Measurements from ENCODE around the gene COBL.

The COBL gene

DNA sequence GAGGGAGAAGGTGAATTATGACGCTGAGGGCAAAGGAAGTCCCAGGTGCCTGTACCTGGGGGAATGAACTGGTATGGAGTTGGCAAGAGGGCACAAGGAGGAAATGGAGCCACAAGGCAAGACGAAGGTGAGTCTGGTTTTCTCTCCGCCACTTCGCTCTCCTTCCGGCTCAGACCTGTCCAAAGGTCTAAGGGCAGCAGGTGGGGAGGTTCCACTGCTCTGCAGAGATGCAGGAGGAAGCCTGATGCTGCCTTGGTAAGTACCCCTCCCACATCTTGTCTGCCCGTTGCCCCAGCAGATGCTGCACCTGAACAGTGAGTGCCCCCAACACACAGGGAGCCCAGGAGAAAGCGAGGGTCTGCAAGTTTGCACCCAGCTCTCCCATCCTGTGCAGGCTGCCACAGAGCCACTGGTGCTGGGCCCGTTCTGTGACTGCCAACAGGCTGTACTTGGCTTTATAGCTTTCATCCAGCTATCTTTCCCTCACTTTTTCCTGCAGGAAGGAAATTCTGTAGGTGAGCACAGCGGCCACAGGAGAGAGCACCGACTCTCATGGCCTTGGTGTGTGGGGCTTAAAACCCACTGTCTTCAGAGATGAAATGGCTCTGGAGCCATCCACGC, 235.2 kb downstream of the COBL start:
- no peak overlapping the region for H3K4me3 ChIP-seq (ENCODE audit: low read depth, low read length)
- TF ChIP-seq, protein P1, sequence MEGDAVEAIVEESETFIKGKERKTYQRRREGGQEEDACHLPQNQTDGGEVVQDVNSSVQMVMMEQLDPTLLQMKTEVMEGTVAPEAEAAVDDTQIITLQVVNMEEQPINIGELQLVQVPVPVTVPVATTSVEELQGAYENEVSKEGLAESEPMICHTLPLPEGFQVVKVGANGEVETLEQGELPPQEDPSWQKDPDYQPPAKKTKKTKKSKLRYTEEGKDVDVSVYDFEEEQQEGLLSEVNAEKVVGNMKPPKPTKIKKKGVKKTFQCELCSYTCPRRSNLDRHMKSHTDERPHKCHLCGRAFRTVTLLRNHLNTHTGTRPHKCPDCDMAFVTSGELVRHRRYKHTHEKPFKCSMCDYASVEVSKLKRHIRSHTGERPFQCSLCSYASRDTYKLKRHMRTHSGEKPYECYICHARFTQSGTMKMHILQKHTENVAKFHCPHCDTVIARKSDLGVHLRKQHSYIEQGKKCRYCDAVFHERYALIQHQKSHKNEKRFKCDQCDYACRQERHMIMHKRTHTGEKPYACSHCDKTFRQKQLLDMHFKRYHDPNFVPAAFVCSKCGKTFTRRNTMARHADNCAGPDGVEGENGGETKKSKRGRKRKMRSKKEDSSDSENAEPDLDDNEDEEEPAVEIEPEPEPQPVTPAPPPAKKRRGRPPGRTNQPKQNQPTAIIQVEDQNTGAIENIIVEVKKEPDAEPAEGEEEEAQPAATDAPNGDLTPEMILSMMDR (IDR thresholded peaks at IDR 0.05; ENCODE audit: low read depth, low read length), result no peak

DNA sequence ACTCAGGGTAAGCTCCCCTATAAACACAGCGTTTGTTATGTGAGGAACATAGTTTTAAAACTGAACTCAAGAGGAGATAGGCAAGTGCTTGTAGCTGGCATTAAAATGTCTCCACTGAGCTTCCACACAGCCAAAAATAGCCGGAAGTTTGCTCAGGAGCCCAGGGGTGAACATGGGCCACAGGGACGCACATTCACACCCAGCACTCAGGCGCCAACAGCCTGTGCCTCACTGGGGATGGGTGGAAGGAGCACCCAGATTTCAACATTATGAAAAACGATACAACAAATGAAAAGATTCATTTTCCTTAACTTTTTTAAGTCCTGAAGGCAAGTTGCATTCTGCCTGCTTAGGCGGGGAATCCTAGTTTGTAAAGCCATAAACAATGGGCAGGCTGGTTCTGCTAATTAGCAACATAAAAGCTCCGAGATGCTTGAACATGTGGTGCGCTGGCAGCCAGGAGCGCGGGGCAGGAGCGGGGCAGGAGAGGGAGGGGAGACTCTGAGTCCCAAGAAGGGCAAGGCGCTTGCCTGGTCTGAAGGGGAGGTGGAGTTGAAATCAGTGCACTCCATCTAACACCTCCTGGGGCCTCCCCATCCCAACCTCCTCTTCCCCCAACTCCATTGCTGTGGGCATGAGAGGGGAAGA, 235.9 kb downstream of the COBL start:
- TF ChIP-seq, protein P1 (IDR thresholded peaks at IDR 0.05; ENCODE audit: low read depth, low read length), result no peak
- H3K4me3 ChIP-seq (ENCODE audit: low read depth, low read length), result no peak overlapping the region

DNA sequence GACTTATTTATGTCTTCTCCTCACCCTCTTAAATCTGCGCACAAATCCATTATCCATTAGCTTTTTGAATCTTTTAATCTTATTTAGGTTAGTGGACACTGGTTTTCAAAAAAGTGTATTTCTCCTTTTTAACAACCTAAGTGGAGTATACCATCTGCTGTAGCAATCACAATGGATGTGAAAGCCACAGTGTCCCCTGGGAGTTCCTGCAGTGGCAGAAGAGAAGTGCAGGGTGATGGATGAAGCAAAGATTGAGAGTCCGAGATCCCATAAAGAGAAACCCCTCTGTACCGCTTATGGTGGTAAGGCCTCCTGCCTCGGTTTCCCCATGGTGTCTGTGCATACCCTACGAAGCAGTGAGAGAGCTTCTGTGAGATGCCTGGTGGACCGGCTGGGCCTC, 236.4 kb downstream of the COBL start:
- TF ChIP-seq, protein P1 (IDR thresholded peaks at IDR 0.05; ENCODE audit: low read depth, low read length), result no peak
- no peak overlapping the region for H3K4me3 ChIP-seq (ENCODE audit: low read depth, low read length)

DNA sequence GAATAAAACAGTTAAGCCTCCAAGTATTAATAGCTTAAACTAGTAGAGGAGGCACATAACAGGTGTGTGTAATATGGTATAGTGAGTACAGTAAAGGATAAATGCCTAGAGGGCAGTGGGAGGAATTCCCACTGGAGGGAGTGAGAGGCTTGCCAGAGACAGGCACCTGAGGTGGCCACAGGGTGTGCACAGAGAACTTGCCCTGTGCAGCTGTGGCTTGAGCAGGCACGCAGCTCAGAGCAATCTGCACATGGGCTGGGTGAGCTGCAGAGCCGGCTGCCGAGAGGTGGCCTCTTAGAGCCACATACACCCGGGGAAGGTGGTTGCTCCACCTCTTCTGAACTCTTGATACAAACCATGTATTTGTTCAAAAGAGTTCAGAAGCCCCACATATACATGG, 237.1 kb downstream of the COBL start:
- TF ChIP-seq, protein P1 (IDR thresholded peaks at IDR 0.05; ENCODE audit: low read depth, low read length), result no peak
- no peak overlapping the region for H3K4me3 ChIP-seq (ENCODE audit: low read depth, low read length)

DNA sequence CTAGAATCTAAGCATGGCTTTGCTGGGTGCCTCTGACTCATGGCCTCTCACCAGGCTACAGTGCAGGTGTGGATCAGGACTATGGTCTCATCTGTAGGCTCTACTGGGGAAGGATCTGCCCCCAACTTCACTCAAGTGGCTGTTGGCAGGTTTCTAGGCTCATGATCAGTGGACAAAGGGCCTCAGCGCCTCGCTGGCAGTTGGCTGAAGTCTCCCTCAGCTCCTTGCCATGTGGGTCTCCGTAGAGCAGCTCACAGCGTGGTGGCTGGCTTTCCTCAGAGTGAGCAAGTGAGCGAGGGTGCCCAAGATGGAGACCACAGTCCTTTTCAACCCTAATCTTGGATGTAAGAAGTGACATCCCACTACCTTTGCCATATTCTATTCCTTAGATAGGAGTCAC, 238.0 kb downstream of the COBL start:
- TF ChIP-seq, protein P1 (IDR thresholded peaks at IDR 0.05; ENCODE audit: low read depth, low read length), result no peak
- H3K4me3 ChIP-seq (ENCODE audit: low read depth, low read length), result no peak overlapping the region

DNA sequence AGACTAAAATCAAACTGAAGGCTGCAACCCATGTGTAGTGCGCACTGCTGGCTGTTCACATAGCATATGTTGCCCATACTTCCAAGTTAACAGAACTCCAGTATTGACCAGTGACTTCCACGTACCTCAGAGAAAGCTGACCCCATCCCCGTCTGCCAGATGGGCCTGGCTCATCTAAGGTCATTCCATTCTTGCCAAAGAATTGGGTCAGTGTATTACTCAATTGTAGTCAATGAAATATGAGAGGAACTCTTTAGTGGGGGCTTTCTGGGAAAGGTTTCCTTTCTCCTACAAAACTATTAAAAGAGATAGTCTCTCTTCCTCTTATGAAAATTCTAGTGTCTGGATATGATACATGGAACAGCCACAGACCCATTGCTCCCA, 238.6 kb downstream of the COBL start:
- H3K4me3 ChIP-seq (ENCODE audit: low read depth, low read length), result no peak overlapping the region
- TF ChIP-seq, protein P1 (IDR thresholded peaks at IDR 0.05; ENCODE audit: low read depth, low read length), result no peak

DNA sequence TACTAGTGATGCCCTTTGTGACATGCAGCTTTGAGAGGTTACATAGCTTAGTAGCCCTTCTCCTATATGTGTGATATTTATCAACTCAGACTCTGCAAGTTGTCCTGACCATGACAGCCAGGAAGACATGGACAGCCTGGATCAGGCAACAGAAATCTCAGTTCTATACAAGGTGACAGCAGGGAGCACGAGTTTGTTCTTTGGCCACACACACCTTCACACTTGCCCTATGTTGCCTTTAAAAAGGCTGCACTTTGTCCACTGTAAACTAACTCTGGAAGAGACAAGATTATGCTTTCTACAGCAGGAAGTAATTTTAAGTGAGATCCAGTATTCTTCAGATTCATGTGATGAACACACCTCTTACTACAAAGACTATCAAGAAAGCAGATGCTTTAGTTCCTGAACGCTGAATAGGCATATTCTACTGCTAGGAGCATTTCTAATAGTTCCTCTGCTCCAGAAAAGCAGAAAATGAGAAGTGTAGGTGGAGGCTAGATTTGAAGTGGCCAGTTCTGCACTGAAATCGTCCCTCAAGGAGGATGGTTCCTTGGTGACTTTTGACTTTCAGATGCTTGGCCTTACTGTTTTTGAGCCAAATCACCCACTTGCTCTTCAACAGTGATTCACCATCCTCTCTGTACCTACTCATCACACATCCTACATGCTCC, 239.2 kb downstream of the COBL start:
- H3K4me3 ChIP-seq (ENCODE audit: low read depth, low read length), result no peak overlapping the region
- TF ChIP-seq, protein P1 (IDR thresholded peaks at IDR 0.05; ENCODE audit: low read depth, low read length), result no peak
